A549 (cell line): ENCODE measurements around the gene PLCB3. TPM values are rescaled to one million over a fixed set of nuclear protein-coding genes. Genes with fewer than 3 reads are reported as not detected.

Source experiments
- ATAC-seq, 2 experiments: fragments of 200-7000 bp in 1 of 2; fragments of >200 bp in 1 of 2; cut with Nextera tagmentation in 1 of 2; cut with Tn5 transposase in 1 of 2; 3 replicates each; pipeline versions ENCODE4 v1.8.0 to v1.9.1; 2018 to 2020; ENCODE audit warnings: mild to moderate bottlenecking in 1 of 2, moderate library complexity in 1 of 2
- CTCF ChIA-PET: fragments of 300-600 bp; sonication (Branson Sonifier 250); formaldehyde crosslinking; extraction: SDS; loops from one replicate; lab custom pipeline; 2021; ENCODE audit warnings: antibody characterized with exemption, inconsistent platforms; lab: Yijun Ruan, JAX
- POLR2A ChIA-PET: fragments of 350-600 bp; formaldehyde crosslinking; extraction: SDS; loops from one replicate; lab custom pipeline; 2021; ENCODE audit warnings: antibody characterized with exemption, inconsistent platforms; lab: Yijun Ruan, JAX
- DNase-seq, 2 experiments: peaks; one replicate each; pipeline versions ENCODE4 v3.0.0 to v3.0.0-alpha.2; 2011 to 2016; ENCODE audit warnings: low read depth in 1 of 2, low spot score in 1 of 2
- FAIRE-seq: peaks from 2 replicates; lab custom pipeline; 2011; peaks lifted over from hg19 to GRCh38; lab: Jason Lieb, UNC
- H3K27ac ChIP-seq, 2 experiments: fragments of >200 bp; sonication (Bioruptor Twin); formaldehyde crosslinking; 3 replicates each; pipeline ENCODE4 v1.5.1; 2016 to 2017
- H3K4me1 ChIP-seq: fragments of >200 bp; sonication (Bioruptor Twin); formaldehyde crosslinking; 3 replicates; pipeline ENCODE4 v1.6.1; 2016
- H3K4me2 ChIP-seq: fragments of >200 bp; sonication (Bioruptor Twin); formaldehyde crosslinking; 3 replicates; pipeline ENCODE4 v1.6.1; 2016
- H3K4me3 ChIP-seq: fragments of >200 bp; sonication (Bioruptor Twin); formaldehyde crosslinking; 3 replicates; pipeline ENCODE4 v1.5.1; 2016
- H3K9me3 ChIP-seq: fragments of >200 bp; sonication (Bioruptor Twin); formaldehyde crosslinking; 3 replicates; pipeline ENCODE4 v1.6.1; 2016
- ATOH8 ChIP-seq: fragments of 250-450 bp; sonication (Bioruptor Pico); IDR thresholded peaks from 2 replicates; pipeline ENCODE4 v1.5.0; 2020; ENCODE audit warnings: low read depth, mild to moderate bottlenecking, moderate library complexity
- EP300 ChIP-seq, 2 experiments: fragments of >200 bp; sonication (Bioruptor Twin); formaldehyde crosslinking; IDR thresholded peaks; 2 replicates in 1 of 2; 3 replicates in 1 of 2; pipeline ENCODE4 v1.6.1; 2016 to 2017
- FOSL2 ChIP-seq, 2 experiments: fragments of 450-650 bp in 1 of 2; fragments of >200 bp in 1 of 2; sonication (Bioruptor Twin) in 1 of 2; formaldehyde crosslinking; IDR thresholded peaks; 2 replicates each; pipeline versions ENCODE4 v1.5.0 to v1.6.1; 2016 to 2020; ENCODE audit warnings: mild to moderate bottlenecking in 1 of 2, moderate library complexity in 1 of 2
- HDAC2 ChIP-seq: fragments of 200-600 bp; sonication (generic); IDR thresholded peaks from 2 replicates; pipeline ENCODE4 v1.6.1; 2016
- KDM1A ChIP-seq: fragments of 200-600 bp; sonication (generic); IDR thresholded peaks from 2 replicates; pipeline ENCODE4 v1.6.1; 2016; ENCODE audit warnings: low read depth, mild to moderate bottlenecking
- MAFK ChIP-seq: fragments of 450-650 bp; IDR thresholded peaks from 2 replicates; pipeline ENCODE4 v1.6.1; 2014; ENCODE audit not compliant: partially characterized antibody
- MAX ChIP-seq: IDR thresholded peaks from 2 replicates; pipeline ENCODE4 v1.6.1; 2012
- MYC ChIP-seq: IDR thresholded peaks from 2 replicates; pipeline ENCODE4 v1.6.1; 2012; ENCODE audit warnings: mild to moderate bottlenecking, inconsistent platforms, low read length, improper control_type of control experiment, borderline replicate concordance
- PHF8 ChIP-seq: fragments of 200-600 bp; sonication (generic); IDR thresholded peaks from 2 replicates; pipeline ENCODE4 v1.6.1; 2016; ENCODE audit warnings: low read depth, mild to moderate bottlenecking, antibody characterized with exemption, moderate library complexity, borderline replicate concordance
- RAD21 ChIP-seq, 2 experiments: fragments of >200 bp in 1 of 2; sonication (Bioruptor Twin) in 1 of 2; formaldehyde crosslinking in 1 of 2; IDR thresholded peaks in 1 of 2; conservative IDR thresholded peaks in 1 of 2; 2 replicates in 1 of 2; 3 replicates in 1 of 2; pipeline ENCODE4 v1.6.1; 2012 to 2018; ENCODE audit warnings: inconsistent platforms in 1 of 2
- REST ChIP-seq: fragments of 200-600 bp; sonication (generic); IDR thresholded peaks from 2 replicates; pipeline ENCODE4 v1.6.1; 2016; ENCODE audit warnings: antibody characterized with exemption, mild to moderate bottlenecking, moderate library complexity
- SREBF2 ChIP-seq: fragments of 450-650 bp; IDR thresholded peaks from 2 replicates; pipeline ENCODE4 v1.6.1; 2014; ENCODE audit warnings: mild to moderate bottlenecking, moderate library complexity
- USF2 ChIP-seq: fragments of 450-650 bp; IDR thresholded peaks from 2 replicates; pipeline ENCODE4 v1.6.1; 2014; ENCODE audit warnings: antibody characterized with exemption
- ZFP36 ChIP-seq: fragments of 450-650 bp; IDR thresholded peaks from 2 replicates; pipeline ENCODE4 v1.6.1; 2014; ENCODE audit warnings: borderline replicate concordance; ENCODE audit not compliant: partially characterized antibody
- ZNF302 ChIP-seq: fragments of 250-450 bp; sonication (Bioruptor Pico); IDR thresholded peaks from 2 replicates; pipeline ENCODE4 v1.9.0; 2021; ENCODE audit warnings: inconsistent platforms, mild to moderate bottlenecking, moderate library complexity
- WGBS: methylation state at CpG from one replicate; pipeline ENCODE4 v1.1.6; 2017; ENCODE audit errors: missing lambda C conversion rate; 5-methylcytosine and 5-hydroxymethylcytosine counted together
- polyA plus RNA-seq, 4 experiments: library from polyadenylated mRNA; depleted of rRNA in 3 of 4; stranded (reverse); fragments of >200 nt; fragmentation: RNase III in 1 of 4; extraction: RNeasy Plus Mini Kit Qiagen cat#74134 plus additional on column Dnase treatment in 1 of 4; gene quantifications; 2 replicates in 3 of 4; 3 replicates in 1 of 4; pipeline ENCODE4 v1.2.3, GENCODE V29; 2011 to 2017

The PLCB3 gene
- polyA plus RNA-seq, 2 of the 4 experiments (the other 2 are of a cell fraction): 8.8 to 21.2 TPM

- Histone ChIP-seq H3K27ac (no peak overlapping the region), H3K4me2 (no peak overlapping the region), H3K4me1 (no peaks in the 10 kb centered on the region; the same call in 2 of the 3 replicates), H3K9me3 (no peaks in the 10 kb centered on the region)
- ATAC-seq: 0 out of 6 replicates have a peak, but pooled peaks of 1 of the 2 experiments have one; percentile 5
- WGBS: 63% methylated on average over 4 of the region's 11 CpGs
- FAIRE-seq: no peak
- ChIA-PET CTCF (interaction anchor here (1.2 to 19.9 kb wide), 4 partner anchors 16 to 556 kb away, joined by 3 to 254 read pairs (median 6); partner anchors contain the start of gene FERMT3), POLR2A (interaction anchor here (0.6 kb wide), 1 partner anchor 34 kb away, joined by 7 read pairs; no protein-coding TSS in a partner anchor)
- no peak for DNase-seq
- TF ChIP-seq USF2: no peak
- TF ChIP-seq MYC: no peak
- TF ChIP-seq HDAC2: no peak
- no peak for TF ChIP-seq FOSL2 (IDR thresholded peaks at IDR 0.05)
- no peak for TF ChIP-seq FOSL2 (CRISPR knock-in tag; IDR thresholded peaks at IDR 0.05)
- no peak for TF ChIP-seq ATOH8 (CRISPR knock-in tag)
- no peak for TF ChIP-seq PHF8
- peak; percentile 83 for TF ChIP-seq ZFP36
- TF ChIP-seq, all 56 proteins: peak for 1
- no peak overlapping the region for H3K4me3 ChIP-seq
These were observed 32.5 kb upstream of the PLCB3 start for GRCh38 chr11:64218628-64219353.

- no peak for FAIRE-seq
- H3K4me2 ChIP-seq: no peak overlapping the region
- H3K27ac ChIP-seq: no peak overlapping the region
- no peaks in the 10 kb centered on the region for H3K9me3 ChIP-seq
- ChIA-PET CTCF (interaction anchor here (0.9 to 19.9 kb wide), 4 partner anchors 15 to 85 kb away, joined by 3 to 254 read pairs (median 5); partner anchors contain the start of genes FERMT3, PLCB3 and VEGFB), POLR2A (interaction anchor here (0.6 to 1.5 kb wide), 2 partner anchors 9 to 772 kb away, joined by 5 read pairs; no protein-coding TSS in a partner anchor)
- no peak overlapping the region for H3K4me3 ChIP-seq
- H3K4me1 ChIP-seq: peaks cover 4% of the 10 kb centered on the region; the same call in 1 of the 3 replicates
- no peak for DNase-seq
- 0 out of 6 replicates have a peak, but pooled peaks of 1 of the 2 experiments have one; percentile 16 for ATAC-seq
- WGBS: 56% methylated on average over 5 of the region's 7 CpGs
- no peak for TF ChIP-seq USF2
- no peak for TF ChIP-seq ZNF302 (CRISPR knock-in tag)
- TF ChIP-seq MAFK: no peak
- no peak for TF ChIP-seq KDM1A
These were observed 32.0 kb upstream of the PLCB3 start for GRCh38 chr11:64219354-64219684.

- ChIA-PET POLR2A (interaction anchor here (0.6 to 1.5 kb wide), 2 partner anchors 9 to 771 kb away, joined by 5 read pairs; no protein-coding TSS in a partner anchor), CTCF (interaction anchor here (0.9 to 19.9 kb wide), 4 partner anchors 14 to 85 kb away, joined by 3 to 254 read pairs (median 5); partner anchors contain the start of genes FERMT3, PLCB3 and VEGFB)
- 83% methylated on average over 7 of the region's 10 CpGs for WGBS
- FAIRE-seq: no peak
- H3K4me1 ChIP-seq: peaks cover 7% of the 10 kb centered on the region; the same call in 1 of the 3 replicates
- no peak overlapping the region for H3K4me3 ChIP-seq
- no peak overlapping the region for H3K4me2 ChIP-seq
- no peak; a peak in 1 of 6 replicates for ATAC-seq
- H3K27ac ChIP-seq: no peak overlapping the region
- TF ChIP-seq MYC (no peak), KDM1A (no peak), EP300 (IDR thresholded peaks at IDR 0.05) (no peak), MAX (no peak), USF2 (no peak), SREBF2 (no peak), REST (no peak), RAD21 (conservative IDR thresholded peaks at IDR 0.05 in 1 of 2, IDR thresholded peaks at IDR 0.05 in 1 of 2) (no peak), ZNF302 (CRISPR knock-in tag) (no peak)
- DNase-seq: no peak
- H3K9me3 ChIP-seq: no peaks in the 10 kb centered on the region
These were observed 31.6 kb upstream of the PLCB3 start for GRCh38 chr11:64219755-64220154.
